ENCODE measurements around the gene PACSIN3.

GRCh38 chr11:47176328-47177228, 9.7 kb downstream of the PACSIN3 start, which contains the start of gene ARFGAP2:
- TF ChIP-seq EP300 (IDR thresholded peaks at IDR 0.05; ENCODE audit: low read depth), result peak; percentile 13
- TF ChIP-seq POLR2A (IDR thresholded peaks at IDR 0.05), result no peak
- no peak for TF ChIP-seq CTCF (IDR thresholded peaks at IDR 0.05)
- peak; percentile 50 to 81 (median 78) for TF ChIP-seq POLR2AphosphoS5 (IDR thresholded peaks at IDR 0.05)

All from transverse colon (tissue), 4 donors.